AG10803 (cell line): Measurements from ENCODE around the gene OR4F6.
A peak's percentile ranks its signal among the peaks of the same experiment; 100 is the strongest.
"Not testable (repeated sequence)": the region's sequence is repeated elsewhere in the genome, so short reads cannot be mapped to it uniquely, and the experiment has no call there.

Experiments
- DNase-seq: peaks from one replicate; pipeline ENCODE4 v3.0.0; 2010; ENCODE audit warnings: low read depth
- H3K4me3 ChIP-seq: 2 replicates; pipeline ENCODE4 v1.5.1; 2011; ENCODE audit warnings: mild to moderate bottlenecking, low read length, control low read depth
- TF ChIP-seq, protein P1 (sequence below): conservative IDR thresholded peaks from 2 replicates; pipeline ENCODE4 v1.5.1; 2011; ENCODE audit warnings: mild to moderate bottlenecking, low read length, control low read depth, inconsistent platforms

OR4F6 gene

GRCh38 chr15:101803209-101803608 lies at the start of gene OR4F6:
Gene OR4F6 (plus strand): TSS chr15:101803509. CDS start chr15:101805720, 2,211 bp downstream.
- no peak for DNase-seq
- H3K4me3 ChIP-seq = no peak within 1 kb of the TSS
- TF ChIP-seq, protein P1, sequence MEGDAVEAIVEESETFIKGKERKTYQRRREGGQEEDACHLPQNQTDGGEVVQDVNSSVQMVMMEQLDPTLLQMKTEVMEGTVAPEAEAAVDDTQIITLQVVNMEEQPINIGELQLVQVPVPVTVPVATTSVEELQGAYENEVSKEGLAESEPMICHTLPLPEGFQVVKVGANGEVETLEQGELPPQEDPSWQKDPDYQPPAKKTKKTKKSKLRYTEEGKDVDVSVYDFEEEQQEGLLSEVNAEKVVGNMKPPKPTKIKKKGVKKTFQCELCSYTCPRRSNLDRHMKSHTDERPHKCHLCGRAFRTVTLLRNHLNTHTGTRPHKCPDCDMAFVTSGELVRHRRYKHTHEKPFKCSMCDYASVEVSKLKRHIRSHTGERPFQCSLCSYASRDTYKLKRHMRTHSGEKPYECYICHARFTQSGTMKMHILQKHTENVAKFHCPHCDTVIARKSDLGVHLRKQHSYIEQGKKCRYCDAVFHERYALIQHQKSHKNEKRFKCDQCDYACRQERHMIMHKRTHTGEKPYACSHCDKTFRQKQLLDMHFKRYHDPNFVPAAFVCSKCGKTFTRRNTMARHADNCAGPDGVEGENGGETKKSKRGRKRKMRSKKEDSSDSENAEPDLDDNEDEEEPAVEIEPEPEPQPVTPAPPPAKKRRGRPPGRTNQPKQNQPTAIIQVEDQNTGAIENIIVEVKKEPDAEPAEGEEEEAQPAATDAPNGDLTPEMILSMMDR = no peak

GRCh38 chr15:101764669-101765339 lies 38.5 kb upstream of the OR4F6 start:
- DNase-seq = peak; percentile 12
- not testable (repeated sequence) for H3K4me3 ChIP-seq

- not testable (repeated sequence) for DNase-seq, H3K4me3 ChIP-seq
Measured at GRCh38 chr15:101765340-101765671, 38.0 kb upstream of the OR4F6 start.

- TF ChIP-seq, protein P1 = no peak
- DNase-seq = no peak
Measured at GRCh38 chr15:101765772-101766456, 37.4 kb upstream of the OR4F6 start.

DNA sequence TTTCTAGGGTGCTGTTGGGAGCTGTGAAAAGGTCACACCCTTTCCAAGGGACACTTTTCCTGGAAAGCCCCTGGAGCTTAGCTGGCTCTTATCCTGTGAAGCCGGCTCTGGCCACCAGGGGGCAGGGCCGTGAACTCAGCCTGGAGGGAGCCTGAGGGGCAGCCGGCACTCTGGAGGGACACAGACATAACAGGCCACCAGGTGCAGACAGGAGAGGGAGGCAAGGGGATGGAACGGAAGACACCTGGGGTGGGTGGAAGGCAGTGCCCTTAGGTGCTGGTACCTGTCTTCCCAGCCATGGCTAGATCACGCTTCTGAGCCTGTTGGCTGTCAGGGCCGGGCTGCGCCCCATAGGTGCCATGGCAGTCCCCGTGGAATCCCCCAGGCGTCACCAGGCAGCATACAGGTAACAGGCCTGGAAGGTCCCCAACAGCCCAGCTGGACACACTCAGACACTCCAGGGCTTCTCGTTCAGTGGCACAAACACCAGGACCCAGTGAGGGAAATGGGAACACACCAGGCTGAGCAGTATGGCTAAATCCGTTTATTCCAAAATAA lies 36.1 kb upstream of the OR4F6 start:
- DNase-seq = not testable (repeated sequence)

More at GRCh38 chr15:101765772-101766456, 37.4 kb upstream of the OR4F6 start:
- no peak overlapping the region for H3K4me3 ChIP-seq

DNA sequence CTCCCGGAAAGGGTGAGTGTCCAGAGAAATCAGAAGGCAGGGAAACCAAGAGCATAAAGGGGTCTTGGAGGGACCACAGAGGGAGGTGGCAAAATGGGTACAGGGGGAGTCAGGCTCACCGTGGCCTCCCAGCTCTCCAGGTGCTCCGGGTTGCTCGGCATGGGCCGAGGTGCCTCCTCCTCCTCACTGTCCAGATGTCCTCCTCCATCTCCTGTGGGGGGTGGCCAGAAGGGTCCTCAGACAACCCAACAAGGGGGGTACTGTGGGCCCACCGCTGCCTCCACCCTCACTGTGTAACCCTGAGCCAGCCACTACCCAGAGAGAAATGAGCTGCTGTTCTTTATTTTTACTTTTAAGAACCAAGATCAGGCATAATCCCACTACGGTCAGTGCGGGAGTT lies 30.4 kb upstream of the OR4F6 start:
- DNase-seq = no peak
- TF ChIP-seq, protein P1 = no peak
- H3K4me3 ChIP-seq = no peak overlapping the region

More for the DNA sequence above, 36.1 kb upstream of the OR4F6 start:
- H3K4me3 ChIP-seq = not testable (repeated sequence)

- TF ChIP-seq, protein P1 = no peak; the same call in 1 of the 2 replicates
- no peak for DNase-seq
- H3K4me3 ChIP-seq = no peak overlapping the region
Measured at GRCh38 chr15:101773496-101774100, 29.7 kb upstream of the OR4F6 start.

DNA sequence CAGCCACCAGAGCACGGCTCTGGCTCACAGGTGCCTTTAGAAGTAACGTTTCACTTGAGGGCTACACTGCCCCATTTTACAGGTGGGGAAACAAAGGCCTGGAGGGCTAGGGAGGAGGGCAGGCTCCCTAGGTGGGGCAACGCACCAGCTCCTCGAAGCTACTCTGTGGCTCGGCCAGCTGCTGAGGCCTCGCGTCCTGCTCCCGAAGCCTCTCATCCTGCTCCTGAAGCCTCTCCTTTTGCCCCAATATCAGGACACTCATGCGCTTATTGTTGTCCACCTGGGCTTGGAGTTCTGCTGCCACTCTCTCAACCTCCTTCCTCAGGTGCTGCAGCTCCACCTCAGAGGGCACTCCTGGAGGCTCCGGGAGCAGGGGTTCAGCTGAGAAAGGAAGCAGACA lies 28.2 kb upstream of the OR4F6 start:
- TF ChIP-seq, protein P1 = no peak
- no peak for DNase-seq
- no peak overlapping the region for H3K4me3 ChIP-seq

GRCh38 chr15:101778576-101778975 lies 24.7 kb upstream of the OR4F6 start:
- H3K4me3 ChIP-seq, DNase-seq: not testable (repeated sequence)

- DNase-seq = peak; percentile 39
Measured at GRCh38 chr15:101780225-101780624, 23.1 kb upstream of the OR4F6 start.

More at GRCh38 chr15:101780225-101780624, 23.1 kb upstream of the OR4F6 start:
- not testable (repeated sequence) for H3K4me3 ChIP-seq
